Measurements from ENCODE around the gene ZNF366.

The ZNF366 gene

GRCh38 chr5:72464071-72464470 lies 43.1 kb downstream of the ZNF366 start:
- Histone ChIP-seq H3K79me2 (ENCODE audit: insufficient read depth, low read length) (no peaks in the 10 kb centered on the region), H3K9ac (ENCODE audit: low read length) (no peak overlapping the region), H3K27me3 (ENCODE audit: low read length) (peaks cover 5% of the 10 kb centered on the region; the same call in 1 of the 2 replicates), H3K9me3 (ENCODE audit: insufficient read depth, low read length) (no peaks in the 10 kb centered on the region), H3K4me2 (ENCODE audit: low read depth, low read length, poor library complexity, severe bottlenecking) (no peak overlapping the region), H4K20me1 (ENCODE audit: low read depth, low read length) (no peaks in the 10 kb centered on the region), H3K4me3 (ENCODE audit: insufficient read depth, low read length, poor library complexity, severe bottlenecking) (no peak overlapping the region), H3F3A (ENCODE audit: insufficient read depth) (no peaks in the 10 kb centered on the region), H3K36me3 (ENCODE audit: low read length) (no peaks in the 10 kb centered on the region), H2AFZ (ENCODE audit: low read depth, low read length, severe bottlenecking) (no peak overlapping the region), H3K27ac (ENCODE audit: low read depth, low read length) (no peak overlapping the region), H3K9me2 (replicated peaks; ENCODE audit: insufficient read depth, low read length) (no peaks in the 10 kb centered on the region)
- no peak for TF ChIP-seq EZH2phosphoT487 (conservative IDR thresholded peaks at IDR 0.05; ENCODE audit: low read length)
- TF ChIP-seq CTCF (IDR thresholded peaks at IDR 0.05; ENCODE audit: insufficient read depth, low read length, poor library complexity, severe bottlenecking) = no peak

GRCh38 chr5:72463449-72464052 lies 43.7 kb downstream of the ZNF366 start:
- no peaks in the 10 kb centered on the region for H4K20me1 ChIP-seq (ENCODE audit: low read depth, low read length)
- H3K9me3 ChIP-seq (ENCODE audit: insufficient read depth, low read length) = no peaks in the 10 kb centered on the region
- no peaks in the 10 kb centered on the region for H3K9me2 ChIP-seq (replicated peaks; ENCODE audit: insufficient read depth, low read length)
- no peaks in the 10 kb centered on the region for H3K36me3 ChIP-seq (ENCODE audit: low read length)
- H3K4me2 ChIP-seq (ENCODE audit: low read depth, low read length, poor library complexity, severe bottlenecking) = no peak overlapping the region
- peaks cover 5% of the 10 kb centered on the region; the same call in 1 of the 2 replicates for H3K27me3 ChIP-seq (ENCODE audit: low read length)
- H2AFZ ChIP-seq (ENCODE audit: low read depth, low read length, severe bottlenecking) = no peak overlapping the region
- no peak overlapping the region for H3K4me3 ChIP-seq (ENCODE audit: insufficient read depth, low read length, poor library complexity, severe bottlenecking)
- H3K9ac ChIP-seq (ENCODE audit: low read length) = no peak overlapping the region
- TF ChIP-seq EZH2phosphoT487 (conservative IDR thresholded peaks at IDR 0.05; ENCODE audit: low read length) (no peak), CTCF (IDR thresholded peaks at IDR 0.05; ENCODE audit: insufficient read depth, low read length, poor library complexity, severe bottlenecking) (no peak)
- H3K27ac ChIP-seq (ENCODE audit: low read depth, low read length) = no peak overlapping the region
- no peaks in the 10 kb centered on the region for H3F3A ChIP-seq (ENCODE audit: insufficient read depth)
- H3K79me2 ChIP-seq (ENCODE audit: insufficient read depth, low read length) = no peaks in the 10 kb centered on the region

GRCh38 chr5:72460413-72460812 lies 46.8 kb downstream of the ZNF366 start:
- H4K20me1 ChIP-seq (ENCODE audit: low read depth, low read length) = no peaks in the 10 kb centered on the region
- H2AFZ ChIP-seq (ENCODE audit: low read depth, low read length, severe bottlenecking) = no peak overlapping the region
- H3K9me3 ChIP-seq (ENCODE audit: insufficient read depth, low read length) = no peaks in the 10 kb centered on the region
- H3K4me2 ChIP-seq (ENCODE audit: low read depth, low read length, poor library complexity, severe bottlenecking) = no peak overlapping the region
- H3K27ac ChIP-seq (ENCODE audit: low read depth, low read length) = no peak overlapping the region
- H3K36me3 ChIP-seq (ENCODE audit: low read length) = no peaks in the 10 kb centered on the region
- H3K79me2 ChIP-seq (ENCODE audit: insufficient read depth, low read length) = no peaks in the 10 kb centered on the region
- TF ChIP-seq EZH2phosphoT487 (conservative IDR thresholded peaks at IDR 0.05; ENCODE audit: low read length) = no peak
- TF ChIP-seq CTCF (IDR thresholded peaks at IDR 0.05; ENCODE audit: insufficient read depth, low read length, poor library complexity, severe bottlenecking) = no peak
- H3K9ac ChIP-seq (ENCODE audit: low read length) = no peak overlapping the region
- H3K4me3 ChIP-seq (ENCODE audit: insufficient read depth, low read length, poor library complexity, severe bottlenecking) = no peak overlapping the region
- H3K27me3 ChIP-seq (ENCODE audit: low read length) = no peaks in the 10 kb centered on the region
- no peaks in the 10 kb centered on the region for H3F3A ChIP-seq (ENCODE audit: insufficient read depth)
- H3K9me2 ChIP-seq (replicated peaks; ENCODE audit: insufficient read depth, low read length) = no peaks in the 10 kb centered on the region
